ENCODE results near the gene FGF7. TPM values are rescaled to one million over a fixed set of nuclear protein-coding genes. Genes with fewer than 3 reads are reported as not detected.

FGF7 gene
- total RNA-seq, 2 donors from 2014 or later: not detected

GRCh38 chr15:49528289-49528688 is 105.2 kb downstream of the FGF7 start:
- Mint-ChIP-seq H3K36me3 (peaks cover 6 to 13% of the 10 kb centered on the region in 2 donors), H3K9me3 (peaks cover 13 to 16% of the 10 kb centered on the region in 2 donors), H3K27ac (no peak overlapping the region)
- no peak for DNase-seq (ENCODE audit: low spot score in 2 of 2)
- no peak for ATAC-seq

DNA sequence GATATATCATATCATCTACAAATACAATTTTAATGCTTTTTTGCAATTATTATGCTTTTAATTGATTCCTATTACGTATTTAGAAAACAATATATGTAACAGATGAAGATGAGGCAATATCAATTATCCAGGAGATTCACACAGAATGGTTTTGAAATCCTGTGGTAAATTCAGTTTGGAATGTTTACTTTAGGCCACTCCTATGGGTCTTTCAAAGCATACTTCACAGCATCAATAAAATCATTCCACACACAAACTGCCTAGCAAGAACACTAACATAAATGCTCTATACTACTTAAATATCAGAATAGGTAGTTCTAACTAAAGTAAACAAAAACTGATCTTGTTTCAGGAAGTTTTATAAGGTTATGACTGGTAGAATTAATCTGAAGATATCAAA is 107.0 kb downstream of the FGF7 start:
- ATAC-seq (no peak), DNase-seq (ENCODE audit: low spot score in 2 of 2) (no peak)
- no peak overlapping the region for H3K27ac Mint-ChIP-seq
- H3K36me3 Mint-ChIP-seq: peaks cover 0 to 19% of the 10 kb centered on the region in 2 donors
- peaks cover 21 to 25% of the 10 kb centered on the region in 2 donors for H3K9me3 Mint-ChIP-seq

Other genes with a start within 250 kb of the FGF7 start
- gene FAM227B, start 197.6 kb downstream of the FGF7 start, total RNA-seq: 1 to 10 TPM; 3.0 to 3.6 TPM
- 10 to 100 TPM; 18.0 to 22.0 TPM for gene DTWD1, start 197.8 kb downstream of the FGF7 start, total RNA-seq

Measured in activated naive CD4-positive, alpha-beta T cell treated with anti-CD3 and anti-CD28 coated beads, Interleukin-2, amount 50 U/mL, for 72 hours (primary cell).